HG02970 (cell line): Measurements from ENCODE around the gene ARPC5.
"Not testable (repeated sequence)": the region's sequence is repeated elsewhere in the genome, so short reads cannot be mapped to it uniquely, and the experiment has no call there.

Experiments
- ATAC-seq: cut with Tn5 transposase; IDR thresholded peaks from one replicate; pipeline ENCODE4 v1.9.1; 2021; ENCODE audit warnings: mild to moderate bottlenecking, moderate library complexity, moderate number of reproducible peaks; ENCODE audit not compliant: unreplicated experiment, low FRiP score

Gene ARPC5

GRCh38 chr1:183612975-183613374 is 22.6 kb downstream of the ARPC5 start:
- not testable (repeated sequence) for ATAC-seq

- no peak for ATAC-seq
These were observed 23.2 kb downstream of the ARPC5 start for GRCh38 chr1:183612407-183612806.

GRCh38 chr1:183611021-183611420 is 24.6 kb downstream of the ARPC5 start:
- no peak for ATAC-seq

- ATAC-seq: no peak
These were observed 25.7 kb downstream of the ARPC5 start for GRCh38 chr1:183609759-183610452.

GRCh38 chr1:183609313-183609712 is 26.3 kb downstream of the ARPC5 start:
- ATAC-seq: no peak

- no peak for ATAC-seq
These were observed 28.1 kb downstream of the ARPC5 start for GRCh38 chr1:183607322-183607980.

GRCh38 chr1:183605904-183606303 is 29.7 kb downstream of the ARPC5 start:
- ATAC-seq: no peak

- no peak for ATAC-seq
These were observed 30.8 kb downstream of the ARPC5 start for GRCh38 chr1:183604815-183605214.

- no peak for ATAC-seq
These were observed 31.4 kb downstream of the ARPC5 start for GRCh38 chr1:183604038-183604808.

GRCh38 chr1:183602510-183602909 is 33.1 kb downstream of the ARPC5 start:
- no peak for ATAC-seq

GRCh38 chr1:183600634-183601033 is 34.9 kb downstream of the ARPC5 start:
- ATAC-seq: no peak

GRCh38 chr1:183600136-183600535 is 35.4 kb downstream of the ARPC5 start:
- no peak for ATAC-seq

- ATAC-seq: no peak
These were observed 37.2 kb downstream of the ARPC5 start for GRCh38 chr1:183598386-183598785.

GRCh38 chr1:183597656-183598347 is 37.8 kb downstream of the ARPC5 start:
- no peak for ATAC-seq

- ATAC-seq: no peak
These were observed 39.1 kb downstream of the ARPC5 start for GRCh38 chr1:183596500-183596899.

- ATAC-seq: no peak
These were observed 40.0 kb downstream of the ARPC5 start for GRCh38 chr1:183595537-183595936.

- no peak for ATAC-seq
These were observed 42.2 kb downstream of the ARPC5 start for GRCh38 chr1:183593356-183593755.

GRCh38 chr1:183592733-183593132 is 42.9 kb downstream of the ARPC5 start:
- no peak for ATAC-seq

GRCh38 chr1:183590244-183591191 is 45.1 kb downstream of the ARPC5 start, which contains the start of gene NCF2:
Gene NCF2, minus strand, starts transcription at chr1:183590459. Its CDS starts 130 bp downstream, at chr1:183590329.
- peak; percentile 71 for ATAC-seq

GRCh38 chr1:183589874-183590243 is 45.7 kb downstream of the ARPC5 start:
- peak; percentile 3 for ATAC-seq
